Cardiac muscle cell (in vitro differentiated cells and primary cell): ENCODE data around the gene CARS2. TPM values are rescaled to one million over a fixed set of nuclear protein-coding genes. Genes with fewer than 3 reads are reported as not detected.
A peak's percentile ranks its signal among the peaks of the same experiment; 100 is the strongest.
"Not testable (repeated sequence)": the region's sequence is repeated elsewhere in the genome, so short reads cannot be mapped to it uniquely, and the experiment has no call there.

ENCODE experiments used
- DNase-seq, 2 donors: peaks; one replicate each; pipeline versions ENCODE4 v3.0.0 to v3.0.0-alpha.2; 2010 to 2017; ENCODE audit warnings: low read depth in 1 of 2, low spot score in 1 of 2
- H3K27ac ChIP-seq: fragments of 200-600 bp; sonication (generic); 2 replicates; pipeline ENCODE4 v1.5.1; 2016
- H3K27me3 ChIP-seq: fragments of 200-600 bp; sonication (generic); 2 replicates; pipeline ENCODE4 v1.6.0; 2016; ENCODE audit warnings: control low read depth
- H3K36me3 ChIP-seq: fragments of 200-600 bp; sonication (generic); 2 replicates; pipeline ENCODE4 v1.5.1; 2016; ENCODE audit warnings: control low read depth
- H3K4me1 ChIP-seq: fragments of 200-600 bp; sonication (generic); 2 replicates; pipeline ENCODE4 v1.8.1; 2017; ENCODE audit warnings: low read depth, mild to moderate bottlenecking, mixed run types
- H3K4me3 ChIP-seq: fragments of 200-600 bp; sonication (generic); 2 replicates; pipeline ENCODE4 v1.5.1; 2016; ENCODE audit warnings: mild to moderate bottlenecking
- H3K9me3 ChIP-seq: fragments of 200-600 bp; sonication (generic); 2 replicates; pipeline ENCODE4 v1.5.1; 2017; ENCODE audit warnings: low read depth, mild to moderate bottlenecking, control low read depth
- polyA plus RNA-seq: library from polyadenylated mRNA; unstranded; fragments of >200 nt; fragmentation: Nextera tagmentation; extraction: Ambion mirVana; gene quantifications from 2 replicates; pipeline ENCODE4 v1.2.1, GENCODE V29; 2016
- total RNA-seq: library from RNA; depleted of rRNA; stranded (reverse); fragments of >200 nt; gene quantifications from 2 replicates; pipeline ENCODE4 v1.2.3, GENCODE V29; 2016
- TF ChIP-seq, protein P1 (sequence below): IDR thresholded peaks from 2 replicates; pipeline ENCODE4 v1.5.1; 2012; ENCODE audit warnings: low read depth, mild to moderate bottlenecking, low read length

The CARS2 gene
- total and polyA plus RNA-seq, 2 experiments from 2014 or later: 58.2 to 94.6 TPM

GRCh38 chr13:110615322-110616102 is 90.4 kb downstream of the CARS2 start, which contains the start of gene NAXD:
TSS of gene NAXD (plus strand) at chr13:110615545. CDS start at chr13:110615602, 57 bp downstream.
- H3K4me3 ChIP-seq: peak within 1 kb of the TSS; percentile 76
- no peaks in the 10 kb centered on the region for H3K27me3 ChIP-seq
- peaks cover 13% of the 10 kb centered on the region for H3K4me1 ChIP-seq
- peak; percentile 87 to 97 for DNase-seq
- TF ChIP-seq, protein P1, sequence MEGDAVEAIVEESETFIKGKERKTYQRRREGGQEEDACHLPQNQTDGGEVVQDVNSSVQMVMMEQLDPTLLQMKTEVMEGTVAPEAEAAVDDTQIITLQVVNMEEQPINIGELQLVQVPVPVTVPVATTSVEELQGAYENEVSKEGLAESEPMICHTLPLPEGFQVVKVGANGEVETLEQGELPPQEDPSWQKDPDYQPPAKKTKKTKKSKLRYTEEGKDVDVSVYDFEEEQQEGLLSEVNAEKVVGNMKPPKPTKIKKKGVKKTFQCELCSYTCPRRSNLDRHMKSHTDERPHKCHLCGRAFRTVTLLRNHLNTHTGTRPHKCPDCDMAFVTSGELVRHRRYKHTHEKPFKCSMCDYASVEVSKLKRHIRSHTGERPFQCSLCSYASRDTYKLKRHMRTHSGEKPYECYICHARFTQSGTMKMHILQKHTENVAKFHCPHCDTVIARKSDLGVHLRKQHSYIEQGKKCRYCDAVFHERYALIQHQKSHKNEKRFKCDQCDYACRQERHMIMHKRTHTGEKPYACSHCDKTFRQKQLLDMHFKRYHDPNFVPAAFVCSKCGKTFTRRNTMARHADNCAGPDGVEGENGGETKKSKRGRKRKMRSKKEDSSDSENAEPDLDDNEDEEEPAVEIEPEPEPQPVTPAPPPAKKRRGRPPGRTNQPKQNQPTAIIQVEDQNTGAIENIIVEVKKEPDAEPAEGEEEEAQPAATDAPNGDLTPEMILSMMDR: no peak
- no peaks in the 10 kb centered on the region for H3K9me3 ChIP-seq
- peak within 1 kb of the TSS; percentile 71 for H3K27ac ChIP-seq
- no peaks in the 10 kb centered on the region for H3K36me3 ChIP-seq

GRCh38 chr13:110615005-110615321 is 91.0 kb downstream of the CARS2 start:
- Histone ChIP-seq H3K4me3 (peak overlapping the region; percentile 76), H3K4me1 (peaks cover 13% of the 10 kb centered on the region), H3K9me3 (no peaks in the 10 kb centered on the region), H3K36me3 (no peaks in the 10 kb centered on the region), H3K27me3 (no peaks in the 10 kb centered on the region), H3K27ac (peak overlapping the region; percentile 71)
- TF ChIP-seq, protein P1: no peak
- no peak for DNase-seq

- no peaks in the 10 kb centered on the region for H3K4me1 ChIP-seq
- no peak overlapping the region for H3K4me3 ChIP-seq
- TF ChIP-seq, protein P1: no peak
- no peak for DNase-seq
- H3K36me3 ChIP-seq: no peaks in the 10 kb centered on the region
- H3K27me3 ChIP-seq: no peaks in the 10 kb centered on the region
- no peaks in the 10 kb centered on the region for H3K9me3 ChIP-seq
- no peak overlapping the region for H3K27ac ChIP-seq
Observed at GRCh38 chr13:110610955-110611595, 94.8 kb downstream of the CARS2 start.

DNA sequence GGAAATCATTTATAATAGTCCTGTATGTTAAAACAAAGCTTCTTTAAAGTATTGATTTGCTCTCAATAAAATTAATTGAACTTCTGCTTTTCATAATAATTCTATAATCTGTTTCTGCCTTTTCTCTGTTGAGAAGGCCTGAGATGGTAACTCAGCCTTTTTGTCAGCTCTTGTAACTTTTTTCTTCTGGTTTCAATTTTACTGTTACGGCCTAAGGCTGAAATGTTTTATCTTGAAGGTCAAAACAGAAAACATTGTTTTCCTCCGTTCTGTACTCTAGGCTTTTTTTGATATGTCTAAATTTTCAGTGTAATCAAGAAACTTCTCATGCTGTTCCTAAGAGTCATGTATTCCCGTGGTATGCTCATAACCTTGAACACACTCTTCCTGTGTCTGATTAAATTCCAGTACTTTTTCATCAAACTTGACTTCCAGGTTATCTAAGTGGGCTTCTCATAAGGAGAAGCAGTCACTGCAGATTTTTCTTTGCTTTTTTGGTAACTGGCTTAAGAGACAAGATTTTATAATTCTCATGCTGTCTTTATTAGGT is 98.2 kb downstream of the CARS2 start:
- Histone ChIP-seq H3K27me3 (no peaks in the 10 kb centered on the region), H3K36me3 (no peaks in the 10 kb centered on the region), H3K27ac (no peak overlapping the region), H3K4me1 (no peaks in the 10 kb centered on the region), H3K9me3 (no peaks in the 10 kb centered on the region), H3K4me3 (no peak overlapping the region)
- no peak for DNase-seq
- TF ChIP-seq, protein P1: no peak

DNA sequence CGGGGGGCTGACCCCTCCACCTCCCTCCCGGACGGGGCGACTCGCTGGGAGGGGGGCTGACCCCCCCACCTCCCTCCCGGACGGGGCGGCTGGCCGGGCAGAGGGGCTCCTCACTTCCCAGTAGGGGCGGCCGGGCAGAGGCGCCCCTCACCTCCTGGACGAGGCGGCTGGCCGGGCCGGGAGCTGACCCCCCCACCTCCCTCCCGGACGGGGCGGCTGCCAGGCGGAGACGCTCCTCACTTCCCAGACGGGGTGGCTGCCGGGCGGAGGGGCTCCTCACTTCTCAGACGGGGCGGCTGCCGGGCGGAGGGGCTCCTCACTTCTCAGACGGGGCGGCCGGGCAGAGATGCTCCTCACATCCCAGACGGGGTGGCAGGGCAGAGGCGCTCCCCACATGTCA is 99.6 kb downstream of the CARS2 start:
- not testable (repeated sequence) for H3K27ac ChIP-seq, H3K36me3 ChIP-seq, H3K27me3 ChIP-seq, H3K4me1 ChIP-seq, H3K9me3 ChIP-seq, H3K4me3 ChIP-seq, DNase-seq

- no peak overlapping the region for H3K27ac ChIP-seq
- no peak for DNase-seq
- TF ChIP-seq, protein P1: no peak
- no peaks in the 10 kb centered on the region for H3K36me3 ChIP-seq
- peaks cover 4% of the 10 kb centered on the region for H3K4me1 ChIP-seq
- no peaks in the 10 kb centered on the region for H3K27me3 ChIP-seq
- no peak overlapping the region for H3K4me3 ChIP-seq
- H3K9me3 ChIP-seq: no peaks in the 10 kb centered on the region
Observed at GRCh38 chr13:110605132-110605531, 100.8 kb downstream of the CARS2 start.
